H1 (cell line): Measurements from ENCODE around the gene TSPAN5. TPM values are rescaled to one million over a fixed set of nuclear protein-coding genes. Genes with fewer than 3 reads are reported as not detected.

ENCODE experiments used
- CTCF ChIA-PET: fragments of 300-600 bp; sonication (Branson Sonifier 250); formaldehyde crosslinking; loops from one replicate; lab custom pipeline; 2021; ENCODE audit not compliant: partially characterized antibody; lab: Charles Lee
- POLR2A ChIA-PET: fragments of 300-600 bp; sonication (Branson Sonifier 250); formaldehyde crosslinking; loops from one replicate; lab custom pipeline; 2021; ENCODE audit warnings: inconsistent platforms; ENCODE audit not compliant: partially characterized antibody; lab: Charles Lee
- DNase-seq, 2 experiments: peaks; one replicate each; pipeline versions ENCODE4 v3.0.0 to v3.0.0-alpha.2; 2010 to 2022; ENCODE audit warnings: low spot score in 2 of 2, low read depth in 1 of 2, mixed read lengths in 1 of 2
- FAIRE-seq: peaks from 2 replicates; lab custom pipeline; 2011; peaks lifted over from hg19 to GRCh38; lab: Jason Lieb, UNC
- H2AFZ ChIP-seq: 2 replicates; pipeline ENCODE4 v1.8.1; 2012; ENCODE audit warnings: low read length, inconsistent platforms
- H2AK5ac ChIP-seq: 2 replicates; pipeline ENCODE4 v1.6.1; 2013; ENCODE audit warnings: low read depth, low read length
- H2BK120ac ChIP-seq: replicated peaks from 2 replicates; pipeline ENCODE3; 2013; ENCODE audit warnings: low read depth, low read length, inconsistent platforms
- H2BK12ac ChIP-seq: 2 replicates; pipeline ENCODE4 v1.6.1; 2013; ENCODE audit warnings: low read depth, low read length
- H2BK15ac ChIP-seq: 2 replicates; pipeline ENCODE4 v1.6.1; 2013; ENCODE audit warnings: low read length
- H2BK20ac ChIP-seq: 2 replicates; pipeline ENCODE4 v1.6.1; 2013; ENCODE audit warnings: low read length
- H2BK5ac ChIP-seq: 2 replicates; pipeline ENCODE4 v1.6.1; 2013; ENCODE audit warnings: low read depth, low read length
- H3K14ac ChIP-seq: 2 replicates; pipeline ENCODE4 v1.6.1; 2013; ENCODE audit warnings: inconsistent platforms; ENCODE audit not compliant: insufficient read length
- H3K18ac ChIP-seq: 2 replicates; pipeline ENCODE4 v1.6.1; 2013; ENCODE audit warnings: low read length; ENCODE audit errors: extremely low read depth
- H3K23ac ChIP-seq: 2 replicates; pipeline ENCODE4 v1.6.1; 2013; ENCODE audit warnings: inconsistent platforms; ENCODE audit not compliant: insufficient read length
- H3K23me2 ChIP-seq: 2 replicates; pipeline ENCODE4 v1.6.1; 2013; ENCODE audit warnings: low read depth, low read length
- H3K27ac ChIP-seq: 2 replicates; pipeline ENCODE4 v1.6.1; 2011; ENCODE audit warnings: low read depth, low read length, inconsistent platforms
- H3K27me3 ChIP-seq, 4 experiments: replicated peaks in 1 of 4; 1 replicate in 1 of 4; 2 replicates in 3 of 4; pipeline versions ENCODE4 v1.6.1 to v1.8.1; 2011 to 2013; ENCODE audit warnings: low read length in 3 of 4, mild to moderate bottlenecking in 3 of 4, inconsistent platforms in 2 of 4, mixed read lengths in 2 of 4, moderate library complexity in 1 of 4; ENCODE audit not compliant: control insufficient read depth in 3 of 4, insufficient read depth in 3 of 4; ENCODE audit errors: extremely low read depth in 1 of 4
- H3K36me3 ChIP-seq, 4 experiments: 2 replicates each; pipeline versions ENCODE4 v1.6.1 to v1.8.1; 2011 to 2013; ENCODE audit warnings: mild to moderate bottlenecking in 4 of 4, low read length in 3 of 4, moderate library complexity in 2 of 4, control low read depth in 1 of 4, inconsistent platforms in 1 of 4; ENCODE audit not compliant: insufficient read depth in 4 of 4, control insufficient read depth in 2 of 4
- H3K4ac ChIP-seq: replicated peaks from 2 replicates; pipeline ENCODE3; 2013; ENCODE audit warnings: low read length, low read depth, mixed read lengths, inconsistent platforms; ENCODE audit not compliant: insufficient read length
- H3K4me1 ChIP-seq, 4 experiments: replicated peaks in 1 of 4; 1 replicate in 1 of 4; 2 replicates in 3 of 4; pipeline versions ENCODE4 v1.6.1 to v1.8.1; 2011 to 2013; ENCODE audit warnings: low read length in 3 of 4, inconsistent platforms in 2 of 4, mixed read lengths in 1 of 4; ENCODE audit not compliant: insufficient read depth in 4 of 4, control insufficient read depth in 3 of 4
- H3K4me2 ChIP-seq, 2 experiments: 2 replicates each; pipeline versions ENCODE4 v1.6.1 to v1.8.1; 2011 to 2013; ENCODE audit warnings: low read depth in 2 of 2, low read length in 2 of 2, control low read depth in 1 of 2, inconsistent platforms in 1 of 2, mild to moderate bottlenecking in 1 of 2; ENCODE audit not compliant: insufficient read depth in 1 of 2
- H3K4me3 ChIP-seq, 4 experiments: fragments of 200-600, 300-600 bp in 1 of 4; sonication (generic), shearing (Covaris generic), sonication (Bioruptor Twin) in 1 of 4; 2 replicates each; pipeline versions ENCODE4 v1.5.1 to v1.8.1; 2011 to 2016; ENCODE audit warnings: low read length in 4 of 4, low read depth in 3 of 4, control low read depth in 2 of 4, inconsistent platforms in 2 of 4, mild to moderate bottlenecking in 2 of 4, mixed read lengths in 1 of 4, moderate library complexity in 1 of 4; ENCODE audit not compliant: insufficient read depth in 2 of 4; ENCODE audit errors: extremely low read depth in 1 of 4
- H3K56ac ChIP-seq: replicated peaks from 2 replicates; pipeline ENCODE3; 2013; ENCODE audit warnings: low read depth, mild to moderate bottlenecking, mixed read lengths, low read length, inconsistent platforms; ENCODE audit not compliant: insufficient read length
- H3K79me1 ChIP-seq: 2 replicates; pipeline ENCODE4 v1.6.1; 2013; ENCODE audit warnings: low read depth, low read length, control low read depth
- H3K79me2 ChIP-seq, 2 experiments: 2 replicates each; pipeline versions ENCODE4 v1.6.1 to v1.8.1; 2012 to 2013; ENCODE audit warnings: low read length in 2 of 2, mild to moderate bottlenecking in 2 of 2, inconsistent platforms in 1 of 2; ENCODE audit not compliant: insufficient read depth in 2 of 2, control insufficient read depth in 1 of 2
- H3K9ac ChIP-seq, 4 experiments: replicated peaks in 1 of 4; 1 replicate in 1 of 4; 2 replicates in 3 of 4; pipeline versions ENCODE4 v1.6.1 to v1.8.1; 2011 to 2013; ENCODE audit warnings: low read depth in 3 of 4, low read length in 3 of 4, control low read depth in 2 of 4, mild to moderate bottlenecking in 2 of 4, moderate library complexity in 2 of 4, inconsistent platforms in 1 of 4; ENCODE audit errors: extremely low read depth in 1 of 4
- H3K9me3 ChIP-seq, 2 experiments: 2 replicates each; pipeline versions ENCODE4 v1.6.1 to v1.8.1; 2012 to 2013; ENCODE audit warnings: mild to moderate bottlenecking in 2 of 2, moderate library complexity in 2 of 2, control low read depth in 1 of 2, inconsistent platforms in 1 of 2, low read depth in 1 of 2, low read length in 1 of 2, mixed read lengths in 1 of 2; ENCODE audit not compliant: insufficient read depth in 2 of 2
- H4K20me1 ChIP-seq, 2 experiments: replicated peaks in 1 of 2; 2 replicates each; pipeline versions ENCODE3 to v1.8.1; 2011 to 2013; ENCODE audit warnings: inconsistent platforms in 2 of 2, low read length in 2 of 2, mild to moderate bottlenecking in 1 of 2; ENCODE audit not compliant: insufficient read depth in 2 of 2, control insufficient read depth in 1 of 2
- H4K5ac ChIP-seq: 2 replicates; pipeline ENCODE4 v1.6.1; 2013; ENCODE audit warnings: low read length, low read depth, mixed read lengths, inconsistent platforms; ENCODE audit not compliant: insufficient read length
- H4K8ac ChIP-seq: 2 replicates; pipeline ENCODE4 v1.8.0; 2013; ENCODE audit warnings: mild to moderate bottlenecking, moderate library complexity, low read length, inconsistent platforms; ENCODE audit not compliant: insufficient read depth; ENCODE audit errors: extremely low read depth
- H4K91ac ChIP-seq: replicated peaks from 2 replicates; pipeline ENCODE3; 2013; ENCODE audit warnings: low read length, mixed read lengths, inconsistent platforms; ENCODE audit not compliant: insufficient read length
- ASH2L ChIP-seq: fragments of 200-600, 300-600 bp; sonication (generic); IDR thresholded peaks from one replicate; pipeline ENCODE4 v1.7.1; 2017; ENCODE audit warnings: low read length
- CBX8 ChIP-seq: fragments of 300-800, 300-1000 bp; sonication (generic); IDR thresholded peaks from 2 replicates; pipeline ENCODE4 v1.7.1; 2016; ENCODE audit warnings: low read depth, low read length, borderline replicate concordance
- RAD21 ChIP-seq, 2 experiments: IDR thresholded peaks in 1 of 2; conservative IDR thresholded peaks in 1 of 2; 2 replicates each; pipeline ENCODE4 v1.6.1; 2011; ENCODE audit warnings: low read depth in 2 of 2, low read length in 2 of 2, improper control_type of control experiment in 1 of 2, inconsistent platforms in 1 of 2, mild to moderate bottlenecking in 1 of 2, moderate library complexity in 1 of 2
- YY1 ChIP-seq: IDR thresholded peaks from 2 replicates; pipeline ENCODE4 v1.6.1; 2011; ENCODE audit warnings: low read depth, mild to moderate bottlenecking, low read length
- WGBS, 2 experiments: shearing (Covaris generic) in 1 of 2; methylation state at CpG; one replicate each; pipeline versions ENCODE4 v1.1.6 to v1.1.7; 2013 to 2015; ENCODE audit warnings: low lambda C conversion rate in 2 of 2, mixed read lengths in 2 of 2, inconsistent platforms in 1 of 2, low coverage in 1 of 2, missing lambda C conversion rate in 1 of 2; ENCODE audit not compliant: insufficient replicate concordance in 2 of 2, insufficient coverage in 1 of 2, insufficient read length in 1 of 2; ENCODE audit errors: extremely low coverage in 1 of 2, missing lambda C conversion rate in 1 of 2; 5-methylcytosine and 5-hydroxymethylcytosine counted together
- polyA plus RNA-seq, 7 experiments: library from polyadenylated mRNA; depleted of rRNA in 3 of 7; stranded (reverse) in 5 of 7; unstranded in 2 of 7; fragments of >200 nt in 5 of 7; fragments of 200-250 nt in 2 of 7; gene quantifications; 1 replicate in 5 of 7; 2 replicates in 1 of 7; 4 replicates in 1 of 7; pipeline versions ENCODE4 v1.2.1 to v1.2.3, GENCODE V29; 2011 to 2013; ENCODE audit warnings: missing spikeins in 2 of 7, mixed read lengths in 2 of 7
- total RNA-seq: library from RNA; stranded (reverse); fragmentation: NEBNext Ultra II Directional; extraction: Animal tissue kit (Norgen Biotek cat#: 25700); gene quantifications from 2 replicates; pipeline ENCODE4 v1.2.1, GENCODE V29; 2021
- TF ChIP-seq, protein P1 (sequence below), 3 experiments: IDR thresholded peaks; 1 replicate in 2 of 3; 2 replicates in 1 of 3; pipeline versions ENCODE4 v1.5.1 to v1.6.1; 2011; ENCODE audit warnings: low read length in 3 of 3, mild to moderate bottlenecking in 3 of 3, inconsistent platforms in 2 of 3, low read depth in 1 of 3, moderate library complexity in 1 of 3; ENCODE audit not compliant: insufficient read depth in 1 of 3; ENCODE audit errors: control extremely low read depth in 1 of 3

Gene TSPAN5
- total and polyA plus RNA-seq, 2 of the 8 experiments (the other 6 are each of a cell fraction or from before 2014, with no cell fraction given) = 17.6 to 21.2 TPM

DNA sequence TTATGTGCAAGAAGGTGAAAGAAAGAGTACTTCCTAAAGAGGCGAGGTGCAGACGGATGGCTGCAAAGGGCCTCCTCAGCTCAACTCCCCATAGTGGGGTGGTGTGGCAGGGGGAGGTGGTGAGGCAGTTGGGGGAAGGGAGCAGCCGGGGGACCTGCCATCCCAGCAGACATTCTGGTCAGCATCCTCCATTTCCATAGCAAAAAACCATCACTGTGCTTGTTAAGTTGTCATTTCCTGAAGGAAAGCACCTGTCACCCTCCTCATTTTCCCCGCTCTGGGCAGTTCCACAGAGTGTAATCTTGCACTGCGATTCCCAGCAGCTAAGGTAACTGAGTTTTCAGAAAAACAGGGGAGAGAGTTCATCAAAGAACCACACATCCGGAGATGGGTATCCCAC is 51.5 kb downstream of the TSPAN5 start:
- Histone ChIP-seq H3K79me1 (peaks cover 2% of the 10 kb centered on the region), H4K8ac (no peak overlapping the region), H3K23me2 (no peaks in the 10 kb centered on the region), H2BK5ac (no peak overlapping the region), H3K4me1 (peaks cover 12 to 20% (median 18%) of the 10 kb centered on the region in 4 experiments), H2BK15ac (no peak overlapping the region), H3K27me3 (no peaks in the 10 kb centered on the region; a peak in 1 of 7 replicates), H3K14ac (no peak overlapping the region), H3K18ac (no peak overlapping the region), H2AFZ (no peak overlapping the region), H4K5ac (no peak overlapping the region), H3K56ac (no peak overlapping the region), H3K36me3 (no peaks in the 10 kb centered on the region), H3K27ac (no peak overlapping the region), H3K4me2 (no peak overlapping the region; a peak in 1 of 4 replicates), H2BK12ac (peak overlapping the region; percentile 6; the same call in 1 of the 2 replicates), H4K91ac (no peak overlapping the region), H3K9me3 (no peaks in the 10 kb centered on the region), H2AK5ac (no peak overlapping the region), H3K4ac (no peak overlapping the region), H2BK20ac (no peak overlapping the region), H4K20me1 (no peaks in the 10 kb centered on the region), H3K23ac (no peak overlapping the region), H3K79me2 (peaks cover 0 to 35% of the 10 kb centered on the region in 2 experiments; a peak in 2 of 4 replicates), H3K9ac (no peak overlapping the region; a peak in 1 of 7 replicates), H3K4me3 (no peak overlapping the region), H2BK120ac (no peak overlapping the region)
- FAIRE-seq = no peak
- ChIA-PET POLR2A (interaction anchor here (0.6 to 1.0 kb wide), 3 partner anchors 24 to 482 kb away, joined by 3 to 4 read pairs (median 4); partner anchors contain the start of gene ADH5), CTCF (interaction anchor here (0.6 to 2.4 kb wide), 8 partner anchors 20 to 449 kb away, joined by 3 to 9 read pairs (median 3); no protein-coding TSS in a partner anchor)
- no peak for DNase-seq
- TF ChIP-seq, protein P1, sequence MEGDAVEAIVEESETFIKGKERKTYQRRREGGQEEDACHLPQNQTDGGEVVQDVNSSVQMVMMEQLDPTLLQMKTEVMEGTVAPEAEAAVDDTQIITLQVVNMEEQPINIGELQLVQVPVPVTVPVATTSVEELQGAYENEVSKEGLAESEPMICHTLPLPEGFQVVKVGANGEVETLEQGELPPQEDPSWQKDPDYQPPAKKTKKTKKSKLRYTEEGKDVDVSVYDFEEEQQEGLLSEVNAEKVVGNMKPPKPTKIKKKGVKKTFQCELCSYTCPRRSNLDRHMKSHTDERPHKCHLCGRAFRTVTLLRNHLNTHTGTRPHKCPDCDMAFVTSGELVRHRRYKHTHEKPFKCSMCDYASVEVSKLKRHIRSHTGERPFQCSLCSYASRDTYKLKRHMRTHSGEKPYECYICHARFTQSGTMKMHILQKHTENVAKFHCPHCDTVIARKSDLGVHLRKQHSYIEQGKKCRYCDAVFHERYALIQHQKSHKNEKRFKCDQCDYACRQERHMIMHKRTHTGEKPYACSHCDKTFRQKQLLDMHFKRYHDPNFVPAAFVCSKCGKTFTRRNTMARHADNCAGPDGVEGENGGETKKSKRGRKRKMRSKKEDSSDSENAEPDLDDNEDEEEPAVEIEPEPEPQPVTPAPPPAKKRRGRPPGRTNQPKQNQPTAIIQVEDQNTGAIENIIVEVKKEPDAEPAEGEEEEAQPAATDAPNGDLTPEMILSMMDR (IDR thresholded peaks at IDR 0.05; ENCODE audit: control extremely low read depth in 1 of 3, insufficient read depth in 1 of 3, low read depth in 1 of 3, low read length in 3 of 3) = no peak
- TF ChIP-seq CBX8 = no peak
- TF ChIP-seq RAD21 (IDR thresholded peaks at IDR 0.05 in 1 of 2, conservative IDR thresholded peaks at IDR 0.05 in 1 of 2; ENCODE audit: low read depth in 2 of 2, low read length in 2 of 2) = no peak
- no peak for TF ChIP-seq YY1
- TF ChIP-seq ASH2L = no peak
- WGBS, 2 experiments = 63% methylated on average over 5 of the region's 6 CpGs; no CpG with 5 or more reads in 1 of the 2 experiments
